HG03342 (cell line): ENCODE data around the gene GPR34.
"Not testable (repeated sequence)": the region's sequence is repeated elsewhere in the genome, so short reads cannot be mapped to it uniquely, and the experiment has no call there.

Experiments used
- ATAC-seq: cut with Tn5 transposase; IDR thresholded peaks from one replicate; pipeline ENCODE4 v1.9.1; 2021; ENCODE audit warnings: mild to moderate bottlenecking, moderate library complexity; ENCODE audit not compliant: unreplicated experiment

GPR34 gene

DNA sequence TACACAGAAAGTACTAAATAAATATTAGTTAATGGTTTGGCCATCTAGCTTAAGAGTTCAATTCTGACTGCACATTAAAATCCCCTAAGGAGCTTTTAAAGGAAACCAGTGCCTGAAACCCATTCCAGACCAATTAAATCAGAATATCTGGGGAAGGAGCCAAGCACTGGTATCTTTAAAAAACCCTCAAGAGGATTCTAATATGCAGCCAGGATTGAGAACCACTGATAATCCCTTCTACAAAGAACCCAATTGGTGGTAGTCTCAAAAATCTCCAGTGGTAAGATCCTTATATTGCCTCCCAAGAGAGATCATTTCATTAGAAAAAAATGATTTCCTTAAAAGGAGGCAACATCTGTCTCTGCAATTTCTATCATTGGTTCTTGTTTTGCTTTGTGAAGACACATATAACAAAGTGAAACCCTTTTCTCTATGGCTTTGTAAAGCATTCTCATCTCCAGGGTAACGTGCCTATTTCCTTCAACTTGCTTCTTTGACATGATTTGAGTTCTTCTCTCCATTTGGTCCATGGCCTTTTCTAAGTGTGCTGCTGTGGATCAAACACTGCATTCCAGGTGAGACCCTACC, 3.5 kb downstream of the GPR34 start:
- no peak for ATAC-seq

DNA sequence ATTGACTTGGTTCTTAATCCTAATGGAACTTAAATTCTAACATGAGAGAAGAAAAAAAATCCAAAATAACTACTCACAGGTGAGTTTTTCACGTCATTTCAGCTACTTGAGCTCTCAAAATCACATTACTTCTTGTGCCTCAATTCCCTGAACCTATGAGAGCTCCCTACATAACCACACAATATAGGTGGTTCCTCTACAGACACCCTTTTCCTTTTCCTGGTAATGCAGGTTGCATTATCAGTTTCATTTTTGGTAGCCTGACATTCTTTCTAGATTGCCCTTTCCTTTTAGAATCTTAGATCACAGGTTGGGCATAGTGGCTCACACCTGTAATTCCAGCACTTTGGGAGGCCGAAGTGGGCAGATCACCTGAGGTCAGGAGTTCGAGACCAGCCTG, 4.3 kb downstream of the GPR34 start:
- ATAC-seq = no peak

DNA sequence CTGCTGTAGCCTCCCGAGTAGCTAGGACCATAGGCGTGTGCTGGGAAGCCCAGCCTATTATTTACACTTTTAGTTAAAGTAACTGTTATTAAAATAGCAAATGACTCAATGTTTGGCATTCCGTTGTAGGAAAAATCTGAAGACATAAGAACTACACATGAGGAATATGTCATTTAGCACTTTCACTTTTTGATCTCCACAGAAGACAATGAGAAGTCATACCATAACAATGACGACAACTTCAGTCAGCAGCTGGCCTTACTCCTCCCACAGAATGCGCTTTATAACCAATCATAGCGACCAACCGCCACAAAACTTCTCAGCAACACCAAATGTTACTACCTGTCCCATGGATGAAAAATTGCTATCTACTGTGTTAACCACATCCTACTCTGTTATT, 6.7 kb downstream of the GPR34 start:
- no peak for ATAC-seq

DNA sequence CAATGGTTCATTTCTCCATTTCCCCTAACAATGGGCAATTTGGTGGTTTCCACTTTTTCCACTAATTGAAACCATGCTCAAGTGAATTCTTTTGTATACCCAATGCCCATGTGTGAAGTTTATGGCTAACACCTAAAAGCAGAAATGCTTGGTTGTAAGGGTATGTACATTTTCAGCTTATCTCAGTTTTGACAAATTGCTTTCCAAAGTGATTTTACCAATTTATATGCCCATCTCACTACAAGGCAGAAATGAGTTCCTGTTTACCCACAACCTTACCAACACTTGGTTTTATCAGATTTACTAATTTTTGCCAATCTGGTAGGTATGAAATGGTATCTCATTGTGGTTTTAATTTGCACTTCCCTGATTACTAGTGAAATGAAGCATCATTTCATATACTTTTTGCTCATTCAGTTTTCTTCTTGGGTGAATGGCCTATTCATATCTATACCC, 14.8 kb downstream of the GPR34 start:
- ATAC-seq = no peak

DNA sequence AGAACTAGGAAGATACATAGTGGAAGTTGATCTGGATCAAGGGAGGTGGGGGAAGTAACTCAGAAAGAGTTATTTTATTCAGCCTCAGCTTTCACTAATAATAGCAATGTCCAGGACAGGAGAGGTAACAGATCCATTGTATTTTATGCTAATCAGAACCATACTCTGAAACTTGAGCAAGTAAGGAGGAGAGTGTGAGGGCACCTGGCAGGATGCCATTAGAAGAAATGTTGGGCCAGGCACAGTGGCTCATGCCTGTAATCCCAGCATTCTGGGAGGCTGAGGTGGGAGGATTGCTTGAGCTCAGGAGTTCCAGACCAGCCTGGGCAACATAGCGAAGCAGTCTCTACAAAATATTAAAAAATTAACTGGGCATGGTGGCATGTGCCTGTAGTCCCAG, 16.3 kb downstream of the GPR34 start:
- ATAC-seq = no peak

DNA sequence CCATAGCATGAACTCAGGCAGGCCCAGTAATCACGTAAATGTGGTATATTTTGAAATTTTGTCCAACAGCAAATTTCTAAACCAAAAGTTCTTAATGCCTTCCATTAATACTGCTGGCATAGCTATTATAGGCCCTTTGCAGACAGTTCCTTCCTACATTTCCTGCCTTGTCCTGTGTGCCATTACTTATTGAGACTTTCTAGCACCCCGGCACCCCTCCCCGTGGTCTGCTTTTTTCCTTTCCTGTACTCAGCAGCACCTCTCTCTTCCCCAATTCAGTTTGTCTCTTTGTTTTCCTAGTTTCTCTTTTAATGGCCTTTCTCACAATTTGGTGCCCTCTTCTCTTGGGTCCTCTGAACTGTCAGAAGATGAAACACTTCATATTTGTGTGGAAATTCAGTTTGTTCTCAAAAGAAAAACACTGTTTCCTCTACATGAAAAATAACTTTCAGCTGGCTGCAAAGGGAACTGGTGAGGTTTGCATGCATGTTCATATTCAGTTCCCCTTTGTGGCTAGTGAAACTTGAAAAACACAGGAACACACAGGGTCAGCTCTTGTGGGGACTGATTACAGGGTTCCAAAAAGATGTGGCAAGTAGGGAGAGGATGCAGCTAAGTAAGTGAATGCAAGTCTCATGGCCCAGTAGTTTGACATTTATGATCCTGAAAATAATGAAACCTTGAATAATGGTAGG, 17.1 kb downstream of the GPR34 start:
- peak; percentile 81 for ATAC-seq

DNA sequence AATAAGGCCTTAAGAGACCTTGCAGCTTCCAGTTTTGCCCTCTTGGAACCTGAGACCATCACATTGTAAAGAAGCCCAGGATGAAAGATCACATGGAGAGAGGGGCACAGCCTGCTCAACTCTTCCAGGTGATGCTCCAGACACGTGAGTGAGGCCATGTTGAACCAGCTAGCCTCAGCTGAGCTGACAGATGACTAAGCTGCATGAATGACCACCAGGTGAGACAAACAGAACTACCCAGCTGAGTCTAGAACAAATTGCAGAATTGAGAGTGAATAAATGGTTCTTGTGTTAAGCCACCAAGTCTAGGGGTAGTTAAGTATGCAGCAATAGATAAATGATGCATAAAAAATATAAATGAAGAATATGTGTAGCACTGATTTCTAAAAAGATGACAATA, 18.4 kb downstream of the GPR34 start:
- no peak for ATAC-seq

DNA sequence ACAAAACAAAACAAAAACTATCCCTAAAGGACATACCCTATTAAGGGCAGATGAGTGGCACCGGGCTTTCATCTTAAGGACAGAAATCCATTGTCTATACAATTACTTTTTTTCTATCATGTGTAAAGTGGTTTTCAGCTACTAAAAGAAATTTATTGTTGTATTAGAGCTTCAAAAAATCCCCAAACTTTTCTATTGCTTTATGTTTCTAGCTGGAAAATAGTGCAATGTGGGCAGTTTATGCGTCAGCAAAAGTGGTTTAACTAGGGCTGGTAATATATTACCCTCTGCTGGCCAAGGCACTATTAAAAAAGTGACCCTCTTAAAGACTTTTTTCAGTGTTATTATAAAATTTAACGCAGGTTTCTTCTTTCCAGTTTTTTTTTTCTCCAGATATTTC, 19.7 kb downstream of the GPR34 start:
- no peak for ATAC-seq

DNA sequence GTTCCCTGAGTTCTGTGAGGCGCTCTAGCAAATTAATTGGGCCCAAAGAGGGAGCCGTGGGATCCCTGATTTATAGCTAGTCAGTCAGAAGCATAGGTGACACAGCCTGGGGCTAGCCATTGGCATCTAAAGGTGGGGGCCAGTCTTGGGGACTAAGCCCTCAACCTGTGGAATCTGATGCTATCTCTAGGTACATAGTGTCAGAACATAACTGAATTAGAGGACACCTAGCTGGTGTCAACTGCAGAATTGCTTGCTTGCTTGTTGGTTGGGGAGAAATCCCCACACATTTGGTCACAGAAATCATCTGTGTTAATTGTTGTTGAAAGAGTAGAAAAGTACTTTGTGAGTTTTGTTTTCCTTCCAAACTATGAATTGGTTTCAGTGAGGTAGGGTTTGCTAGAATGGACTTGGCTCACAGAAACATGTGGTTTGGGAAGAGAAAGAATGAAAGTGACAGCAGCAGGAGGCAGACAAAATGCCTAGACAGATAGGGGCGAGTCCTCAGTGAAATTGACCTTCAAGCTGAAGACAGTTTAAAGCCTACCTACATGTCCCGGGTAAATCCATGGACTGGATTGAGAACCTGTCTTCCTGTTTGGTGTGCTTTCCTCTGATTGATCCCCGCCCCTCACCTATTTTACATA, 22.4 kb downstream of the GPR34 start:
- no peak for ATAC-seq

DNA sequence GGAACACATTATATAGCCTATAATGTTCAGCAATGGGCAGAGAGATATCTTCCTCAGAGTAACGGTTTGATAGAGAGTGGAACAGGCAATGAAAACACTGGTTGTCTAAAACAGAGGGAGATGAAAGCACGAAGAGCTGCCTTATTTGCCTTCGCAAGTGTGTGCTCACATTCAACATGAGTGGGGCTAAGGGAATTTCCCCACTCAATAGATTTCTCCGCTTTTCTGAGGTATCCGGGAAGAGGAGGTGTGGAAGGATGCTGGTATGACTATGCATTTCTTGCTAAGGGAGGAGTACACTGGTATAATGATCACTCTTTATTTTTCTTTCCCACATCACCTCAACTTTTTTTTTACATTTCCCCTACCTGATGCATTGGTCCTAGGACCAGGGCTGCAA, 27.4 kb downstream of the GPR34 start:
- no peak for ATAC-seq

DNA sequence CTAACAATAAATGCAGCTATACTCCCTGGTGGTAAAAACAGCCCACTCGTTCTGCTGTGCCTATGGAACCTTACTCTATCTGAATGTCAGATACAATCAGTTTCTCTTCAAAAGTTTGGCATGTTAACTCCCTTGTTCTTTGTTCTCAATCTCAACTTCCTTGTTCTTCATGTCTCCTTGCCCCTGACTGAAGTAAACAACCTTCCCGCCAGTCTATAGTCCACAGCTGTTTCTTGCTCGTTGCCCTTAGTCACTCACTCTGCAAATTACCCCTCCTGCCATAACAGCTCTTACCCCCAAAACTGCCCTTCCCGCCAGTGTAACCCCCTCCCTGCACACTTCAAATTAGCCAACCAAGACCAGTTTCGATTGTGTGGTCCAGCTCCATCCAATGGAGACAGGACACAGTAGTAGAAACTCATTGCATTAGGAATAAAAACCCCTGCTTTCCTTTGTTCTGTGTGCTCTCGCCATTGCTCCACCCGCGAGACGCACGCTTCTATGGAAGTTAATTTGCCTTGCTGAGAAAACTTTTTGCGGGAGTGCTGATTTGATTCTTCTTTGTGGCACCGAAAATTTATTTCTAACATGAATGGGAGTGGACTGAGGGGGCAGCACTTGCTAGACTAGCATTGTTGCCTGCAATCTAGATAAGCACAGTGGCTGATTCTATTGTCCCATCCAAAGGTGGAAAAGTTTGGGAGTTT, 28.1 kb downstream of the GPR34 start:
- no peak for ATAC-seq

DNA sequence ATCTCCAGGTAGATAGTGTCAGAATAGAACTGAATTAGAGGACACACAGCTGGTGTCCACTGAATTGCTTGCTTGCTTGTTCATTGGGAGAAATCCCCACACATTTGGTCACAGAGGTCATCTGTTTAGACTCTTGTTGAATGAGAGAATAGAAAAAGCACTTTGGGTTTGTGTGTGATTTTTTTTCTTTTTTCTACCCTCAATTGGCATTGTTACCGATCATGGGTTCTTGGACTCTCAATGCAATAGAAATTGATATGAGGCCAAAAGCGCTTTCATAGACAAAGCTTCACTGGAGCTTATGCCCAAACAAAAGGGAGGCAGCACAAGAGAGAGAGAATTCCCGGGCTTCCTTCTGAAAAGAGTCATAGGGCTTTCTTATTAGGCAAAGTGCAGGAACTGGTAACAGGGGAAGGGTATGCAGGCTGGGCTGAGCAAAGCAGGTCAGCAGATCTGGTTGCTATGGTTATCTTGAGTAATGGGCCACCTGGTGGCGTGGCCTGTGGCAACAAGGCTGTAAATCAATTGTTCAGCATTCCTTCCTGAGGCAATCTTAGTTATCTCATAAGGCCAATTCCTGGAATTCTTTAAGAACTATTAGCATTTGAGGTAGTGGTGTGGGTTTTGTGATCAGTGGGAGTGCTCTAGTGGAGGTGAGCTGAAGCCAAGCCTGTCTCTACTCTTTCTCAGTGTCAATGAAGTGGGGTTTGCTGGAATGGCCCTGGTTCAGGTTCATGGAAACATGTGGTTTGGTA, 29.9 kb downstream of the GPR34 start:
- no peak for ATAC-seq

DNA sequence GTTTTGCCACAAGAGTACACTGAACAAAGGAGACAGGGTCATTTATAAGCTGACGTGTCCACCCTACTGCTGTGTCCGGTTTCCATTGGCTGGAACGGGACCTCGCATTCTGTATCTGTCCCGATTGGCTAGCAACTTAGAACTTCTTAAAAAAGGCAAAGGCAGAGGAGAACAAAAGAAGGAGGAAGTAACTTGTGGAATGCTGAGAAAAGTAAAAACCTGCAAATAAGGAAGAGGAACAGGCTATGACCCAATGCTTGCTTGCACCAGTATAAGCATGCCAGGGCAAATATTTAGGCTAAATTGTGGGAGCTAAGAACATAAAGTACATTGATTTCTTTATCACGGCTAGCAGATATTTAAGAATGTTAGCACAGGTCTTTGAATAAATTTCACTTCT, 30.8 kb downstream of the GPR34 start:
- not testable (repeated sequence) for ATAC-seq

DNA sequence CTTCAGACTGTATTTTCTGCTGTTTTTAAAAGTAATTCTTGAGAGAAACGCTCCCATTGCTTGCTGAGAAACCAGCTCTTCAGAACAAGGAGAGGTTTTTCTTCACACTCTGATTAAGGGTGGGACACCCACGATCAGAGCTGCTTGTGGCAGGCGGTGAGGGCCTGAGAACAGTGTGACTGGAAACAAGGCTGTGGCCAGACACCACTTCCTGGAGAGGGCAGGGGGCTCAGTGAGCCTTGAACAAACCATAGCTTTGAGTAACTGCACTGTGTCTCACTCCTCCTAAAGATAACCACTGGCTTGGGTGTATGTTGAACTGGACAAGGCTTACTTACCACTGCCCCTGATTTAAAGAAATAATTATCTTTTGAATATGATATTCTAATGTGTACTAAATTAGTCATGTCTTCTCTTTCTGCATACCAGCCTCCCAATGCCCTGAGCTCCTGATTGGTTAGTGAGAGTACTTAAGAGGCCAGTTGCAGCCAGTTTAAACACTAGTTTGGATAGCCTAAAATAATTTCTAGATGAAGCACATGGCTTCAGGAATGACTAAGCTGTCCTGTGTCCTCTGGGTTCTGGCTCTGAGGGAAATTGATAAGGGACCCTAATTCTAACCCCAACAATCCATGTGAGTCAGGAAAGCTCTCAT, 31.5 kb downstream of the GPR34 start:
- peak; percentile 90 for ATAC-seq

DNA sequence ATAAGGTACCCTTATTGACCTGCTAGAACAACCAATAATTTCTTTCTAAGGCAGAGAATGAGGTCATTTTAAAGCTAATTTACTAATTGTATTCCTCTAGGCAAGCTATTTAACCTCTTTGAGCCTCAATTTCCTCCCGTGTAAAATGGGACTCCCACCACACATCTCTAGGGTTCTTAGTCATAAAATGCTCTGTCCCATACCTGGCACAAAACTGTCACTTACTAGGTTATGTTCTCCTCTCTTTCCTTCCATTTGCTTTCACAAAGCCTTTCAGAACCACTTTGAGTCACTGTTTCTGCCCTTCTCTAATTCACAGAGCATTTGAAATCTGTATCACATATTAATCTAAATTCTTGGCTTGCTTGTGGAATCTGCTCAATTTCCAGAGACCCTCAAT, 32.8 kb downstream of the GPR34 start:
- peak; percentile 37 for ATAC-seq

DNA sequence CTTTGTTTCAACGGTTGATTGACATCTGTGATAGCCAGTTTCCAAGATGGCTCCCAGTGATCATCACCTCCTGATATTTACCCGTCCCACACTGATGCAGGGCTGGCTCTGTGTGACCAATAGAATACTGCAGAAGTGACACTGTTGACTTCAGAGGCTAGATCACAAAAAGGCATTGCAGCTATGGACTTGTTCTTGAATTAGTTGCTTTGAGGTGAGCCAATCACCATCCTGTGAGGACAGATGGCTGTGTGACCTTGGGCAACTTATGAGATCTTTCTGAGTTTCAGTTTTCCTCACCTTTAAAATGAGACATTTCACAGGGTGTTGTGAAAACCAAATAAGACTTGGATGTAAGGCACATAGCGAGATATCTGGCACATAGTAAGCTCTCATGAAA, 33.4 kb downstream of the GPR34 start:
- ATAC-seq = no peak

DNA sequence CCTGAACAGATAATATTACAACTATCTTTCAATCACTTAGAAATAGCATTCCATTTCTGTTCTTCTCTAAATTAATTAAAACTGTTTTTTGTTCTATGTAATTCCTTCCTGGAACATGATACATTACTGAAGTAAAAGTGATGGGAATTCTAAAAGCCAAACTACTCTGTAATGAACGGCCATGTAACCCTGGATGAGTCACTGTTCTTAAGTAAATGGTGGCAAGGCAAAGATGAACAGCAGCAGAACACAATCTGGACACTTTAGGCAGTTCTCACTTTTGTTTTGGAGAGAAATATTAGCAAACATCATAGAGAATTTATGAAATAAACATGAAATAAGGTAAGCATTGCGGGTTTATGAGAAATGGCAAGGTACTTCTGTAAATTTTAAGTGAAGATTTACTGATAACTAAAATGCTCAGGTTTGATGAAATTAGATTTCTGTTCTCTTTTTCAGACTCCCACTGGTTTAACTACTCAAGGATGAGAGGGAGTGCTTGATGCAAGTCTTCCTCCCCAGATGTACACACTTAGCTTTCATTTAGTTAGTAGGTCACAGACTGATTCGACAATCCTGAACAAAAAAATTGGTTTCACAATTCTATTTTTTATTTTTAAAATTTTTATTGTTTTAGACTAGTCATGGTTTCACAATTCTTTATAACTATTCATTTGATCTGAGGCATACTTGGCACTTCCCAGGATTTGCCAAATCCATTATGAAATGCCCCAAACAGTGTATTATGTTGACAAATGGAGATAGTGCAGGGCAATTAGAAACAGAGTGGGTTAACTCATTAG, 34.2 kb downstream of the GPR34 start:
- ATAC-seq = no peak

DNA sequence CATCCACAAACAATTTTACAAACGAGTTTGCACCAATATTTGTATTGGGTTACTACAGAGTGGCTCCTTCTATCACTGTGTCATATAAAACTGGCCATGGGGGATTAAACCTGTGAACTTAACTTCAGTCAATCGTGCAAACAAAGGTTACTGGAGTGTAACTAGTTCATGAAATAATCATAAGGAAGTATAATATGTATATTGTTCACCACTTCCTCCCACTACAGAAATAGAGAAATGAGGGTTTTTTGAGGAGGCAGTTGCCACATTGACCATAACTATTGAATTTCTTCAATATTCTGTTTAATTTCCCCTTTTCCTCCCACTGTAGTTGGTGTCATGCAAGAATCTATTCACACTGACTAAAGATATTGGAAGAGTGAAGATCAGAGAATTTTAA, 35.1 kb downstream of the GPR34 start, which contains the start of gene GPR82:
Gene GPR82 (plus strand): TSS at position 356 of the 400 bp plus-strand sequence. CDS start 2,846 bp downstream, outside the sequence.
- no peak for ATAC-seq

DNA sequence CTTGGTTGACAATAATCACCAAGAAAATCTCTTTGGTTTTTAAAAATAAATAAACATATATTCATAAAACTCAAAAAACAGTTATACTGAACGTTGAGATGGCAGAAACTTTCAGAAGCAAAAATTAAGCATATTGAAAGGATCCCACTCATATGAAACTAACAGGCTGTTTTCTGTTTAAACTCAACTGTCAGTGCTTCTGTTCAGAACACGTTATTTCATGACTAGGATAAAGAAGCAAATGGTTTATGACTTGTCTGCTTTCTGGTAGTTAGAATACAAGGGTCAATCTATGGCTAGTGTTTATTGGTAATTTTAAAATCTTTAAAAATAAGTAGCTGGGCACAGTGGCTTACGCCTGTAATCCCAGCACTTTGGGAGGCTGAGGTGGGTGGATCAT, 39.4 kb downstream of the GPR34 start:
- no peak for ATAC-seq

DNA sequence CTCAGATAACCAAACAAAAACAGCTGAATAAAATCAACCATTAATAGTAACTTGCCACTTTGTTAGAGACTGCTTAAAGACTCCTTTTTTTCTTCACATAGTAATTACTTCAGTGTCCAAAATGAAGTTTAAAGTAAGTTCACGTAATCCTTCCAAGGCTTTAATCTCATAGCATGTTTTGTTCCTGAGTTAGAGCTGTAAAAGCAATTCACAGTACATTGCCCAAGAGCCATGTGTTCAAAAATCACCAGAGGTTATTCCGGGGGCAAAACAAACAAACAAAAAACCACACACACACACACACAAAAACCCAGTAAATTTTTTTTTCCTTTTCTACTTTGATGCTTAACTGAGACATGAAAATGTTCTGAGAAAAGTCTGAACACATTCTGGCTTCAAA, 41.3 kb downstream of the GPR34 start:
- ATAC-seq = no peak
